ENCODE data around the gene LHFPL2.

LHFPL2 gene

DNA sequence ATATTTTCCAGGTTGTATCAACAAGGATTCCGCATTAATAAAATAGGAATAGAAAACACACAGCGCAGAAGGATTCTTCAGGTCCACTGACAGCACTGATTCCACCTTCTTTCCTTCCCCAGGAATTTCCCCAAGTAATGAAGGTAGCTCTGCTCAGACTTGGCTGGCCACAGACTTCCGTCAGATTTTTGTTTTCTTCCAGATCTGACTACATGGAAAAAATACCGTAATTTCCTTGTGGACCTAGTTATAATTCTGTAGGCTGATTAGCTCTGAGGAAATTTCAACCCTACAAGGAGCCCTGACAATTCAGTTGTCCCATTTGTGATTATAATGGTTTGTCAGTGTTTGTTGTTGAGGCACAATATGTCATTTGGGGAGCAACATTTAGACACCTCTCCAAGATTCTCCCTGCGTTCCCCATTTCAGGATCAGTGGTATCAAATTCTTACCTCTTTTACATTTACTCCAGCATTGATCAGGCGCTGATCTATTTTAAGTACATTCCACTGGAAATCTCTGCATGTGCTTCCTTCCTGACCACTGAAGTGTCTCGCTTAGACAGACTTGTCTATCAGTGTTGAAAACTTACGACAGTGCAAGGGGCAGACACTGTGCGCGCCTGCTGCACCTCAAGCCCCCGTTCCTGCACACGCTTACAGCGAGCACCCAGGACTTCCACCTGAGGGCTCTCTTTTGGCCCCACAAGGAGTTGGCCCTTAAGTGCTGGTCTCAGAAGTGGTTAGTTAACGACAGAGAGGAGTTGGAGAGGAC is 94.8 kb downstream of the LHFPL2 start:
- no peak for TF ChIP-seq TAF1 (IDR thresholded peaks at IDR 0.05; ENCODE audit: borderline replicate concordance, insufficient read depth, low read length)
- TF ChIP-seq REST (IDR thresholded peaks at IDR 0.05; ENCODE audit: insufficient read depth in 1 of 2, low read depth in 2 of 2, low read length in 2 of 2), result no peak
- no peak for TF ChIP-seq FOXP2 (optimal IDR thresholded peaks at IDR 0.05; ENCODE audit: borderline replicate concordance, extremely low read depth, extremely low read length, insufficient read depth)
- TF ChIP-seq SIN3A (IDR thresholded peaks at IDR 0.05; ENCODE audit: borderline replicate concordance, insufficient read depth, low read length), result no peak
- TF ChIP-seq POLR2AphosphoS5 (IDR thresholded peaks at IDR 0.05; ENCODE audit: low read depth, low read length), result no peak

DNA sequence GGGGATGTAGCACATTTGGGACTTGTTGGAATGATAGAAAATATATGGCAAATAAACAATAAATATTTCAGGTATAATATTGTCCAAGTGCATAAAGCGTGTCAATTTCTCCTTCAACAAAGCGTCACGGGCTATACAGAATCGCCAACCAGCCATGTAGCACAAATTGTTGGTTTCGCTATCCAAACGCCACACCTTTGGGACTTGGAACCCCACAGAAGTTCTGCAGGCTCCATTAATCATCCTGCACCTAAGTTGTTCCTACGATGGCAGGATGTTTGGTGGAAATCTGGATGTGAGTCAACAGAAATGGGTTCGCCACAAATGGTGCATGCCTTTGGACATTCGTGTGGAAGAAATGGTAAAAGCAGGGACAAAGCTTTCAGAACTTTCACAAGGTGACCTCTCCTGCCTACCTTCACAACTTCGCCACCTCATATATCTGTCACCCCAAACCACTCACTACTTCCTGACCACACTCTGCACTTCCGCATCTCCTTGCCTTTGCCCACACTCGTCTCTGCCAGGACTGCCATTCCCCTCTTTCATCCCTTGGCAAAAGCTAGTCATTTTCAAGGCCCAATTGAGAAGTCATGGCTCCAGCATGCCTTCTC is 95.7 kb downstream of the LHFPL2 start:
- no peak for TF ChIP-seq POLR2AphosphoS5 (IDR thresholded peaks at IDR 0.05; ENCODE audit: low read depth, low read length)
- TF ChIP-seq TAF1 (IDR thresholded peaks at IDR 0.05; ENCODE audit: borderline replicate concordance, insufficient read depth, low read length), result no peak
- TF ChIP-seq FOXP2 (optimal IDR thresholded peaks at IDR 0.05; ENCODE audit: borderline replicate concordance, extremely low read depth, extremely low read length, insufficient read depth), result no peak
- TF ChIP-seq REST (IDR thresholded peaks at IDR 0.05; ENCODE audit: insufficient read depth in 1 of 2, low read depth in 2 of 2, low read length in 2 of 2), result no peak
- TF ChIP-seq SIN3A (IDR thresholded peaks at IDR 0.05; ENCODE audit: borderline replicate concordance, insufficient read depth, low read length), result no peak

DNA sequence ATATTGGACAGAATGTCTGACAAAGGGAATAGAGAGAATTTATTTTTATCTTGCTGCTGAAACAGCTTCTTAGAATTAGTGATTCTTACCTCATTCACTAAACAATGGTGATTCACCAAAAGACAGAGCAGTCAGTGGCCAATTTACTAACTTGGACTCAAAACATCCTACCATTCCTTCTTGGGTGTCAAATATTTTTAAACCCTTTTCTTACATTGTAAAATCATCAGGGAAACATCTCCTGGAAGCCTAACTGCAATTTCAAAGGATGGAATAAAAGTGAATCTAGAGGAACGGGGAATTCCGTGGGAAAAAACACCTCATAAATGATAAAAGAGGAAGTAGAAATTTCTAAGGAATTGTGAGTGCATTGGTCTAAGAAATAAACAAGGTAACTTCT is 97.7 kb downstream of the LHFPL2 start:
- TF ChIP-seq REST (IDR thresholded peaks at IDR 0.05; ENCODE audit: insufficient read depth in 1 of 2, low read depth in 2 of 2, low read length in 2 of 2) (no peak), FOXP2 (optimal IDR thresholded peaks at IDR 0.05; ENCODE audit: borderline replicate concordance, extremely low read depth, extremely low read length, insufficient read depth) (no peak), TAF1 (IDR thresholded peaks at IDR 0.05; ENCODE audit: borderline replicate concordance, insufficient read depth, low read length) (no peak), SIN3A (IDR thresholded peaks at IDR 0.05; ENCODE audit: borderline replicate concordance, insufficient read depth, low read length) (no peak), POLR2AphosphoS5 (IDR thresholded peaks at IDR 0.05; ENCODE audit: low read depth, low read length) (no peak)

DNA sequence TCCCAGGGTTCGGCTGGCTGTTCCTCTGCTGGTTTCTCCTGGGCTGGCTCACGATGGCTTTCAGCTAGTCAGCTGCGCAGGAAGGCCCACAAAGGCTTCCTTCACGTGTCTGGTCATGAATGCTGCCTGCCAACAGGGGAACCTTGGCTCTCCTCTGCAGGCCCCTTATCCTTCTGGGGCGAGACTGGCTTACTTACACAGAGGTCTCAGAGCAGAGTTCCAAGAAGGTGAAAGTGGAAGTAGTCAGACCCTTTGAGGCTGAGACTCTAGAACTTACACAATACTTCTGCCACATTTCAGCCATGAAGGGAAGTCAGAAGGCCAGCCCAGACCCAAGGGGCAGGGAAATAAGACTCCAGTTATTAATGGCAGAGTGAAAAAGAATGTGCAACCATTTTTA is 99.5 kb downstream of the LHFPL2 start:
- TF ChIP-seq TAF1 (IDR thresholded peaks at IDR 0.05; ENCODE audit: borderline replicate concordance, insufficient read depth, low read length) (no peak), FOXP2 (optimal IDR thresholded peaks at IDR 0.05; ENCODE audit: borderline replicate concordance, extremely low read depth, extremely low read length, insufficient read depth) (no peak), POLR2AphosphoS5 (IDR thresholded peaks at IDR 0.05; ENCODE audit: low read depth, low read length) (no peak), SIN3A (IDR thresholded peaks at IDR 0.05; ENCODE audit: borderline replicate concordance, insufficient read depth, low read length) (no peak), REST (IDR thresholded peaks at IDR 0.05; ENCODE audit: insufficient read depth in 1 of 2, low read depth in 2 of 2, low read length in 2 of 2) (no peak)

All from PFSK-1 (cell line).